Measurements from ENCODE around the gene POU2F1. TPM values are rescaled to one million over a fixed set of nuclear protein-coding genes. Genes with fewer than 3 reads are reported as not detected.

The POU2F1 gene
- total and polyA plus RNA-seq, 4 donors = 0.93 to 10.5 (median 6.5) TPM

DNA sequence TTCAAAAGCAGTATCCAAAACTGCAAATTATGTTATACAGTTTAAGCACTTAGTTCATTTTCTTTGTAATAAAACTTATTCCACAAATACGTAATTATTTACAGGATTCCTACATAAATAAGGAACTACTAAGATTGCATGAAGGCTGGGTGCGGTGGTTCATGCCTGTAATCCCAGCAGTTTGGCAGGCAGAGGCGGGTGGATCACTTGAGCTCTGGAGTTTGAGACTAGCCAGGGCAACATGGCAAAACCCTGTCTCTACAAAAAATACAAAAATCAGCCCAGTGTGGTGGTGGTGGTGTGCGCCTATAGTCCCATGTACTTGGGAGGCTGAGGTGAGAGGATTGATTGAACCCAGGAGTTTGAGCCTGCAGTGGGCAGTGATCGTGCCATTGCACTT lies 69.3 kb downstream of the POU2F1 start:
- Histone ChIP-seq H3K27me3 (ENCODE audit: control insufficient read depth in 4 of 4, insufficient read depth in 4 of 4, low read length in 3 of 4) (no peaks in the 10 kb centered on the region), H3K36me3 (ENCODE audit: control insufficient read depth in 4 of 4, insufficient read depth in 3 of 4, low read depth in 1 of 4, low read length in 3 of 4) (no peaks in the 10 kb centered on the region), H3K9ac (ENCODE audit: low read depth in 1 of 2, low read length in 2 of 2) (no peak overlapping the region), H3K4me3 (ENCODE audit: low read depth in 1 of 3, low read length in 3 of 3) (no peak overlapping the region), H3K9me3 (ENCODE audit: control insufficient read depth in 4 of 4, low read length in 3 of 4) (no peaks in the 10 kb centered on the region), H3K27ac (ENCODE audit: low read depth in 1 of 2, low read length in 2 of 2) (no peak overlapping the region), H3K4me1 (ENCODE audit: control insufficient read depth in 4 of 4, insufficient read depth in 4 of 4, low read length in 3 of 4) (peaks cover 10 to 19% (median 13%) of the 10 kb centered on the region in 4 donors)
- TF ChIP-seq HNF4A (conservative IDR thresholded peaks at IDR 0.05) = no peak
- TF ChIP-seq, protein P1, sequence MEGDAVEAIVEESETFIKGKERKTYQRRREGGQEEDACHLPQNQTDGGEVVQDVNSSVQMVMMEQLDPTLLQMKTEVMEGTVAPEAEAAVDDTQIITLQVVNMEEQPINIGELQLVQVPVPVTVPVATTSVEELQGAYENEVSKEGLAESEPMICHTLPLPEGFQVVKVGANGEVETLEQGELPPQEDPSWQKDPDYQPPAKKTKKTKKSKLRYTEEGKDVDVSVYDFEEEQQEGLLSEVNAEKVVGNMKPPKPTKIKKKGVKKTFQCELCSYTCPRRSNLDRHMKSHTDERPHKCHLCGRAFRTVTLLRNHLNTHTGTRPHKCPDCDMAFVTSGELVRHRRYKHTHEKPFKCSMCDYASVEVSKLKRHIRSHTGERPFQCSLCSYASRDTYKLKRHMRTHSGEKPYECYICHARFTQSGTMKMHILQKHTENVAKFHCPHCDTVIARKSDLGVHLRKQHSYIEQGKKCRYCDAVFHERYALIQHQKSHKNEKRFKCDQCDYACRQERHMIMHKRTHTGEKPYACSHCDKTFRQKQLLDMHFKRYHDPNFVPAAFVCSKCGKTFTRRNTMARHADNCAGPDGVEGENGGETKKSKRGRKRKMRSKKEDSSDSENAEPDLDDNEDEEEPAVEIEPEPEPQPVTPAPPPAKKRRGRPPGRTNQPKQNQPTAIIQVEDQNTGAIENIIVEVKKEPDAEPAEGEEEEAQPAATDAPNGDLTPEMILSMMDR (IDR thresholded peaks at IDR 0.05; ENCODE audit: low read depth, low read length, missing input control) = no peak
- no peak for TF ChIP-seq HNF4G (IDR thresholded peaks at IDR 0.05)
- no peak for TF ChIP-seq TAF1 (conservative IDR thresholded peaks at IDR 0.05)
- TF ChIP-seq JUND (IDR thresholded peaks at IDR 0.05) = no peak
- TF ChIP-seq GABPA (IDR thresholded peaks at IDR 0.05 in 1 of 2, conservative IDR thresholded peaks at IDR 0.05 in 1 of 2) = no peak
- TF ChIP-seq FOXA2 (IDR thresholded peaks at IDR 0.05) = no peak
- no peak for TF ChIP-seq SP1 (IDR thresholded peaks at IDR 0.05)
- TF ChIP-seq EGR1 (IDR thresholded peaks at IDR 0.05; ENCODE audit: low read depth in 2 of 2) = no peak
- TF ChIP-seq, protein P2, sequence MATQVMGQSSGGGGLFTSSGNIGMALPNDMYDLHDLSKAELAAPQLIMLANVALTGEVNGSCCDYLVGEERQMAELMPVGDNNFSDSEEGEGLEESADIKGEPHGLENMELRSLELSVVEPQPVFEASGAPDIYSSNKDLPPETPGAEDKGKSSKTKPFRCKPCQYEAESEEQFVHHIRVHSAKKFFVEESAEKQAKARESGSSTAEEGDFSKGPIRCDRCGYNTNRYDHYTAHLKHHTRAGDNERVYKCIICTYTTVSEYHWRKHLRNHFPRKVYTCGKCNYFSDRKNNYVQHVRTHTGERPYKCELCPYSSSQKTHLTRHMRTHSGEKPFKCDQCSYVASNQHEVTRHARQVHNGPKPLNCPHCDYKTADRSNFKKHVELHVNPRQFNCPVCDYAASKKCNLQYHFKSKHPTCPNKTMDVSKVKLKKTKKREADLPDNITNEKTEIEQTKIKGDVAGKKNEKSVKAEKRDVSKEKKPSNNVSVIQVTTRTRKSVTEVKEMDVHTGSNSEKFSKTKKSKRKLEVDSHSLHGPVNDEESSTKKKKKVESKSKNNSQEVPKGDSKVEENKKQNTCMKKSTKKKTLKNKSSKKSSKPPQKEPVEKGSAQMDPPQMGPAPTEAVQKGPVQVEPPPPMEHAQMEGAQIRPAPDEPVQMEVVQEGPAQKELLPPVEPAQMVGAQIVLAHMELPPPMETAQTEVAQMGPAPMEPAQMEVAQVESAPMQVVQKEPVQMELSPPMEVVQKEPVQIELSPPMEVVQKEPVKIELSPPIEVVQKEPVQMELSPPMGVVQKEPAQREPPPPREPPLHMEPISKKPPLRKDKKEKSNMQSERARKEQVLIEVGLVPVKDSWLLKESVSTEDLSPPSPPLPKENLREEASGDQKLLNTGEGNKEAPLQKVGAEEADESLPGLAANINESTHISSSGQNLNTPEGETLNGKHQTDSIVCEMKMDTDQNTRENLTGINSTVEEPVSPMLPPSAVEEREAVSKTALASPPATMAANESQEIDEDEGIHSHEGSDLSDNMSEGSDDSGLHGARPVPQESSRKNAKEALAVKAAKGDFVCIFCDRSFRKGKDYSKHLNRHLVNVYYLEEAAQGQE (IDR thresholded peaks at IDR 0.05) = no peak
- 90% methylated on average over 5 of the region's 5 CpGs for WGBS
- DNase-seq (ENCODE audit: low spot score) = no peak

DNA sequence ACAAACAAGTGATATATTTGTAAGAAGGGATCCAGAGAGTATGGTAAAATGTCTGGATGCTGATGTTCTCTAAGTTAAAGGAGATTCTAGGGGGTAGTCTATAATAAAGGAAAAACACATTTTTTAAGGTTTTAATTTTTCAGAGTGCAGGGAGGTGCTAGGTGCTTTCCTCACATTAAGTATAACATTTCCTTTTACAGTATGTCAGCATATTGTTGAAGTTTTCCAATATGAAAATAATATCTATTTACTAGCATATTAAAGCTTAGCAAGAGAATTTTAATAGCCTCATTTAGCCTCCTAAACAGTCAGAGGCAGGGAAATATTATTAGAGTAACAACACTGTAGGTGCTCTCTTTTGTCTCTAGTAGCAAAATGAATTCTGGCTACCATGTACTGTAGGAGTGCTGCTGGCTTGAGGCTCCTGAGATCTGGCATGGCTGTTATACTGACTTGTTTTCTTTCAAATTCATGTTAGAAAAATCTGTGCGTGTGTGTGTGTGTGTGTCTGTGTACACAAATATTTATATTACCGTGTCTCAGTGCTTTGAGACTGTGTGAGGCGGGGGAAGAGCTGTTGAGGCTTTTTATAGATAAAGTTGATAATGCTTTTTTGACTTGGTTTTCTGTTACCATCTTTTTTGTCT lies 71.0 kb downstream of the POU2F1 start:
- no peak for TF ChIP-seq SP1 (IDR thresholded peaks at IDR 0.05)
- TF ChIP-seq JUND (IDR thresholded peaks at IDR 0.05) = no peak
- TF ChIP-seq YY1 (IDR thresholded peaks at IDR 0.05) = no peak
- no peak for TF ChIP-seq FOXA1 (IDR thresholded peaks at IDR 0.05)
- TF ChIP-seq RXRA (IDR thresholded peaks at IDR 0.05) = no peak
- TF ChIP-seq GABPA (IDR thresholded peaks at IDR 0.05 in 1 of 2, conservative IDR thresholded peaks at IDR 0.05 in 1 of 2) = no peak
- no peak for TF ChIP-seq RAD21 (IDR thresholded peaks at IDR 0.05)
- TF ChIP-seq, protein P3, sequence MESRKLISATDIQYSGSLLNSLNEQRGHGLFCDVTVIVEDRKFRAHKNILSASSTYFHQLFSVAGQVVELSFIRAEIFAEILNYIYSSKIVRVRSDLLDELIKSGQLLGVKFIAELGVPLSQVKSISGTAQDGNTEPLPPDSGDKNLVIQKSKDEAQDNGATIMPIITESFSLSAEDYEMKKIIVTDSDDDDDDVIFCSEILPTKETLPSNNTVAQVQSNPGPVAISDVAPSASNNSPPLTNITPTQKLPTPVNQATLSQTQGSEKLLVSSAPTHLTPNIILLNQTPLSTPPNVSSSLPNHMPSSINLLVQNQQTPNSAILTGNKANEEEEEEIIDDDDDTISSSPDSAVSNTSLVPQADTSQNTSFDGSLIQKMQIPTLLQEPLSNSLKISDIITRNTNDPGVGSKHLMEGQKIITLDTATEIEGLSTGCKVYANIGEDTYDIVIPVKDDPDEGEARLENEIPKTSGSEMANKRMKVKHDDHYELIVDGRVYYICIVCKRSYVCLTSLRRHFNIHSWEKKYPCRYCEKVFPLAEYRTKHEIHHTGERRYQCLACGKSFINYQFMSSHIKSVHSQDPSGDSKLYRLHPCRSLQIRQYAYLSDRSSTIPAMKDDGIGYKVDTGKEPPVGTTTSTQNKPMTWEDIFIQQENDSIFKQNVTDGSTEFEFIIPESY (IDR thresholded peaks at IDR 0.05) = no peak
- no peak for TF ChIP-seq HNF4A (conservative IDR thresholded peaks at IDR 0.05)
- no peak for TF ChIP-seq EGR1 (IDR thresholded peaks at IDR 0.05; ENCODE audit: low read depth in 2 of 2)
- TF ChIP-seq, protein P4, sequence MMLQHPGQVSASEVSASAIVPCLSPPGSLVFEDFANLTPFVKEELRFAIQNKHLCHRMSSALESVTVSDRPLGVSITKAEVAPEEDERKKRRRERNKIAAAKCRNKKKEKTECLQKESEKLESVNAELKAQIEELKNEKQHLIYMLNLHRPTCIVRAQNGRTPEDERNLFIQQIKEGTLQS (IDR thresholded peaks at IDR 0.05) = no peak
- TF ChIP-seq, protein P1 (IDR thresholded peaks at IDR 0.05; ENCODE audit: low read depth, low read length, missing input control) = no peak
- TF ChIP-seq TAF1 (conservative IDR thresholded peaks at IDR 0.05) = no peak
- WGBS = 51% methylated on average over 3 of the region's 3 CpGs
- peaks cover 11 to 23% (median 17%) of the 10 kb centered on the region in 4 donors for H3K4me1 ChIP-seq (ENCODE audit: control insufficient read depth in 4 of 4, insufficient read depth in 4 of 4, low read length in 3 of 4)

More for the DNA sequence above, 71.0 kb downstream of the POU2F1 start:
- Histone ChIP-seq H3K27me3 (ENCODE audit: control insufficient read depth in 4 of 4, insufficient read depth in 4 of 4, low read length in 3 of 4) (no peaks in the 10 kb centered on the region), H3K9ac (ENCODE audit: low read depth in 1 of 2, low read length in 2 of 2) (no peak overlapping the region), H3K4me3 (ENCODE audit: low read depth in 1 of 3, low read length in 3 of 3) (no peak overlapping the region), H3K36me3 (ENCODE audit: control insufficient read depth in 4 of 4, insufficient read depth in 3 of 4, low read depth in 1 of 4, low read length in 3 of 4) (no peaks in the 10 kb centered on the region), H3K9me3 (ENCODE audit: control insufficient read depth in 4 of 4, low read length in 3 of 4) (no peaks in the 10 kb centered on the region), H3K27ac (ENCODE audit: low read depth in 1 of 2, low read length in 2 of 2) (no peak overlapping the region)
- no peak for DNase-seq (ENCODE audit: low spot score)
